ENCODE measurements around the gene TFCP2.

DNA sequence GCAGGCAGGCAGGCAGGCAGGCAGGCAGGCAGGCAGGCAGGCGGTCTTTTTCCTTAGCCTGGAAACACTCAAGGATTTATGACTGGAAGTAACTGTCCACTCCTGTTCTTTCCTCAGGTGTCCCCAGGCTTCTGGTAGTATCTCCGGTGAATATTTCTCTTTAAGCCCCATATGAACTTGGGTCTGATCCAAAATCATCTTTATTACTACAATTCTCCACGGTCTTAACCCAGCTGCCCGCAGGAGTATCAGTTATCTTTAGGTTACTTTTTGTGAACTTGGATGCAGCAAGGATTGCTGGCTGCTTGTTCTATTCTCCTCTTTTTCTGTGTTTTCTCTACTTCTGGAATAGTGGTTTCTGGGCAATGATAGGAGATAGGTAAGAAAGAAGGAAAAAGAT lies 92.8 kb downstream of the TFCP2 start:
- TF ChIP-seq EZH2 (IDR thresholded peaks at IDR 0.05; ENCODE audit: low read length), result no peak
- no peak for TF ChIP-seq CTCF (optimal IDR thresholded peaks at IDR 0.05 in 1 of 3, IDR thresholded peaks at IDR 0.05 in 1 of 3, conservative IDR thresholded peaks at IDR 0.05 in 1 of 3; ENCODE audit: extremely low read depth in 1 of 3, insufficient read depth in 2 of 3, low read length in 3 of 3)
